GM12865 (cell line): ENCODE results near the gene TWNK.

ENCODE experiments used
- DNase-seq: peaks from one replicate; pipeline ENCODE4 v3.0.0; 2010; ENCODE audit warnings: low read depth
- H3K4me3 ChIP-seq: 2 replicates; pipeline ENCODE4 v1.5.1; 2011; ENCODE audit warnings: mild to moderate bottlenecking, low read depth, low read length, control low read depth
- CTCF ChIP-seq: IDR thresholded peaks from 2 replicates; pipeline ENCODE4 v1.5.1; 2011; ENCODE audit warnings: low read length, control low read depth, low read depth, inconsistent platforms; ENCODE audit not compliant: insufficient read depth; ENCODE audit errors: missing control alignments

The TWNK gene

GRCh38 chr10:100979791-100980272 is 7.5 kb upstream of the TWNK start:
- no peak overlapping the region for H3K4me3 ChIP-seq
- no peak for DNase-seq
- TF ChIP-seq CTCF = no peak

- no peak for TF ChIP-seq CTCF
- H3K4me3 ChIP-seq = no peak overlapping the region
- DNase-seq = no peak
Measured at GRCh38 chr10:100980311-100980710, 7.0 kb upstream of the TWNK start.

GRCh38 chr10:100980711-100981110 is 6.6 kb upstream of the TWNK start:
- no peak for DNase-seq
- TF ChIP-seq CTCF = no peak
- no peak overlapping the region for H3K4me3 ChIP-seq

- no peak for DNase-seq
- no peak overlapping the region for H3K4me3 ChIP-seq
- TF ChIP-seq CTCF = no peak
Measured at GRCh38 chr10:100981178-100981772, 6.1 kb upstream of the TWNK start.

GRCh38 chr10:100982916-100983830 is 4.2 kb upstream of the TWNK start:
- H3K4me3 ChIP-seq = no peak overlapping the region
- no peak for DNase-seq
- no peak for TF ChIP-seq CTCF

- no peak overlapping the region for H3K4me3 ChIP-seq
- TF ChIP-seq CTCF = no peak
- DNase-seq = no peak
Measured at GRCh38 chr10:100983868-100984671, 3.3 kb upstream of the TWNK start.
